ENCODE results near the gene CADPS2.
"Not testable (repeated sequence)": the region's sequence is repeated elsewhere in the genome, so short reads cannot be mapped to it uniquely, and the experiment has no call there.

The CADPS2 gene

GRCh38 chr7:122290476-122290875 lies 595.8 kb downstream of the CADPS2 start:
- DNase-seq (ENCODE audit: low spot score), result no peak

- no peak for DNase-seq (ENCODE audit: low spot score)
Measured at GRCh38 chr7:122289426-122289825, 596.8 kb downstream of the CADPS2 start.

GRCh38 chr7:122284608-122285007 lies 601.7 kb downstream of the CADPS2 start:
- DNase-seq (ENCODE audit: low spot score), result not testable (repeated sequence)

GRCh38 chr7:122273117-122273516 lies 613.1 kb downstream of the CADPS2 start:
- no peak for DNase-seq (ENCODE audit: low spot score)

GRCh38 chr7:122269241-122269640 lies 617.0 kb downstream of the CADPS2 start:
- no peak for DNase-seq (ENCODE audit: low spot score)

Data from CD4-positive, alpha-beta T cell treated with Interleukin-6 at 100 ng/mL for 8 hours (primary cell).